K562 (cell line): ENCODE data around the gene COX10. TPM values are rescaled to one million over a fixed set of nuclear protein-coding genes. Genes with fewer than 3 reads are reported as not detected.

Source experiments
- DMBX1 ChIP-seq: fragments of 250-450 bp; sonication (Bioruptor Pico); IDR thresholded peaks from 2 replicates; pipeline ENCODE4 v1.8.0; 2022; ENCODE audit warnings: inconsistent platforms, mild to moderate bottlenecking, moderate library complexity, borderline replicate concordance
- E2F8 ChIP-seq: fragments of 450-650 bp; IDR thresholded peaks from 2 replicates; pipeline ENCODE4 v1.7.1; 2018; ENCODE audit warnings: mild to moderate bottlenecking, low read depth; ENCODE audit not compliant: partially characterized antibody
- GTF2E2 ChIP-seq: fragments of 200-800 bp; sonication (Bioruptor generic); IDR thresholded peaks from 2 replicates; pipeline ENCODE4 v1.6.1; 2016; ENCODE audit warnings: missing genetic modification characterization, missing compliant biosample characterization
- HDAC1 ChIP-seq, 2 experiments: fragments of 450-650 bp; IDR thresholded peaks; 2 replicates each; pipeline ENCODE4 v1.6.1; 2016 to 2017; ENCODE audit warnings: inconsistent platforms in 1 of 2, mild to moderate bottlenecking in 1 of 2, moderate library complexity in 1 of 2
- HDAC2 ChIP-seq: fragments of 450-650 bp; IDR thresholded peaks from 2 replicates; pipeline ENCODE4 v1.6.1; 2016; ENCODE audit warnings: mild to moderate bottlenecking
- KDM4B ChIP-seq, 2 experiments: fragments of 450-650 bp in 1 of 2; sonication (generic) in 1 of 2; IDR thresholded peaks; 2 replicates each; pipeline ENCODE4 v1.6.1; 2016 to 2017; ENCODE audit warnings: borderline replicate concordance in 2 of 2, antibody characterized with exemption in 1 of 2, low read depth in 1 of 2, mild to moderate bottlenecking in 1 of 2
- PHF8 ChIP-seq: fragments of 200-600 bp; sonication (generic); IDR thresholded peaks from 2 replicates; pipeline ENCODE4 v1.6.1; 2012; ENCODE audit warnings: mixed run types, mild to moderate bottlenecking, inconsistent platforms, low read length, moderate library complexity, borderline replicate concordance
- REST ChIP-seq, 2 experiments: fragments of 450-650 bp; formaldehyde crosslinking in 1 of 2; IDR thresholded peaks; 2 replicates each; pipeline versions ENCODE4 v1.4.0 to v1.6.1; 2014 to 2020; ENCODE audit warnings: mild to moderate bottlenecking in 2 of 2, borderline replicate concordance in 1 of 2, low read depth in 1 of 2
- ZNF280A ChIP-seq: fragments of 450-650 bp; IDR thresholded peaks from 2 replicates; pipeline ENCODE4 v1.6.1; 2018; ENCODE audit warnings: mild to moderate bottlenecking, low read depth; ENCODE audit not compliant: partially characterized antibody
- ZNF639 ChIP-seq, 2 experiments: fragments of 200-800 bp in 1 of 2; sonication (Bioruptor generic) in 1 of 2; sonication (generic) in 1 of 2; formaldehyde crosslinking in 1 of 2; IDR thresholded peaks in 1 of 2; conservative IDR thresholded peaks in 1 of 2; 2 replicates each; pipeline versions ENCODE4 v1.5.0 to v1.6.1; 2016 to 2020; ENCODE audit warnings: missing compliant biosample characterization in 1 of 2, missing genetic modification characterization in 1 of 2, missing genetic modification reagents in 1 of 2
- polyA plus RNA-seq, 8 experiments: library from polyadenylated mRNA; depleted of rRNA in 4 of 8; stranded (reverse) in 5 of 8; unstranded in 3 of 8; fragments of >200 nt; fragmentation: Nextera tagmentation in 2 of 8; fragmentation: Illumina TruSeq in 1 of 8; extraction: Ambion mirVana in 2 of 8; extraction: Trizol in 1 of 8; gene quantifications; 2 replicates each; pipeline versions ENCODE4 v1.2.1 to v1.2.3, GENCODE V29; 2011 to 2014; ENCODE audit warnings: inconsistent platforms in 1 of 8, missing spikeins in 1 of 8
- total RNA-seq, 7 experiments: library from RNA; depleted of rRNA in 6 of 7; stranded (reverse); fragments of >200 nt in 6 of 7; fragmentation: Illumina TruSeq in 2 of 7; extraction: Trizol in 2 of 7; gene quantifications; 2 replicates each; pipeline versions ENCODE4 v1.2.1 to v1.2.3, GENCODE V29; 2011 to 2021; ENCODE audit warnings: low replicate concordance in 1 of 7

Gene COX10
- total and polyA plus RNA-seq, 9 of the 15 experiments (the other 6 are each of a cell fraction or from before 2014, with no cell fraction given), result 10.3 to 26.4 (median 17.8) TPM

- TF ChIP-seq PHF8 (peak; percentile 97), ZNF280A (no peak), REST (IDR thresholded peaks at IDR 0.05; ENCODE audit: borderline replicate concordance) (no peak), REST (CRISPR knock-in tag; IDR thresholded peaks at IDR 0.05; ENCODE audit: low read depth) (no peak), KDM4B (IDR thresholded peaks at IDR 0.05; ENCODE audit: borderline replicate concordance in 2 of 2, low read depth in 1 of 2) (0 out of 4 replicates have a peak, but pooled peaks of 1 of the 2 experiments have one; percentile 69), HDAC2 (0 out of 2 replicates have a peak, but pooled peaks have one; percentile 48), GTF2E2 (tag) (peak; percentile 34; the same call in 1 of the 2 replicates), ZNF639 (CRISPR knock-in tag; conservative IDR thresholded peaks at IDR 0.05 in 1 of 2, IDR thresholded peaks at IDR 0.05 in 1 of 2) (0 out of 4 replicates have a peak, but pooled peaks of 1 of the 2 experiments have one; percentile 34), E2F8 (peak; percentile 51), HDAC1 (IDR thresholded peaks at IDR 0.05) (peak in 1 of 2 experiments; percentile 96; a peak in 2 of 4 replicates), DMBX1 (CRISPR knock-in tag) (no peak)
Measured at GRCh38 chr17:14069251-14070021, at the start of gene COX10 (continued).
